Measurements from ENCODE around the gene ITGB3BP.
"Not testable (repeated sequence)": the region's sequence is repeated elsewhere in the genome, so short reads cannot be mapped to it uniquely, and the experiment has no call there.

The ITGB3BP gene

GRCh38 chr1:63522891-63523728 is at the start of gene ITGB3BP, which contains the start of gene EFCAB7:
ITGB3BP (minus strand) TSS chr1:63523225; CDS start chr1:63523133, 92 bp downstream.
EFCAB7 (plus strand) TSS chr1:63523525; CDS start chr1:63525573, 2,048 bp downstream.
- peak; percentile 91 for DNase-seq

- not testable (repeated sequence) for DNase-seq
Observed at GRCh38 chr1:63572686-63573085, 49.7 kb upstream of the ITGB3BP start.

GRCh38 chr1:63569640-63570316 is 46.8 kb upstream of the ITGB3BP start:
- DNase-seq, result no peak

- DNase-seq, result no peak
Observed at GRCh38 chr1:63569068-63569467, 46.0 kb upstream of the ITGB3BP start.

GRCh38 chr1:63563745-63564144 is 40.7 kb upstream of the ITGB3BP start:
- no peak for DNase-seq

- no peak for DNase-seq
Observed at GRCh38 chr1:63559357-63559756, 36.3 kb upstream of the ITGB3BP start.

- DNase-seq, result peak; percentile 5
Observed at GRCh38 chr1:63557365-63557987, 34.5 kb upstream of the ITGB3BP start.

GRCh38 chr1:63555480-63555879 is 32.5 kb upstream of the ITGB3BP start:
- no peak for DNase-seq

- DNase-seq, result no peak
Observed at GRCh38 chr1:63548877-63549276, 25.9 kb upstream of the ITGB3BP start.

GRCh38 chr1:63548303-63548702 is 25.3 kb upstream of the ITGB3BP start:
- no peak for DNase-seq

- no peak for DNase-seq
Observed at GRCh38 chr1:63547621-63548294, 24.7 kb upstream of the ITGB3BP start.

GRCh38 chr1:63545780-63546179 is 22.8 kb upstream of the ITGB3BP start:
- DNase-seq, result no peak

GRCh38 chr1:63537940-63538339 is 14.9 kb upstream of the ITGB3BP start:
- no peak for DNase-seq

- DNase-seq, result no peak
Observed at GRCh38 chr1:63537006-63537405, 14.0 kb upstream of the ITGB3BP start.

- DNase-seq, result no peak
Observed at GRCh38 chr1:63534406-63534805, 11.4 kb upstream of the ITGB3BP start.

- no peak for DNase-seq
Observed at GRCh38 chr1:63533931-63534330, 10.9 kb upstream of the ITGB3BP start.

- DNase-seq, result no peak
Observed at GRCh38 chr1:63532727-63533126, 9.7 kb upstream of the ITGB3BP start.

- no peak for DNase-seq
Observed at GRCh38 chr1:63524201-63524600, 1.2 kb upstream of the ITGB3BP start.

GRCh38 chr1:63523738-63524137 is 713 bp upstream of the ITGB3BP start:
- DNase-seq, result no peak

- no peak for DNase-seq
Observed at GRCh38 chr1:63516629-63517028, 6.4 kb downstream of the ITGB3BP start.

- no peak for DNase-seq
Observed at GRCh38 chr1:63512584-63512983, 10.4 kb downstream of the ITGB3BP start.

- no peak for DNase-seq
Observed at GRCh38 chr1:63509718-63510117, 13.3 kb downstream of the ITGB3BP start.

GRCh38 chr1:63506782-63507181 is 16.2 kb downstream of the ITGB3BP start:
- DNase-seq, result no peak

All from GF-D8 (cell line).